Fibroblast of pulmonary artery (primary cell): Measurements from ENCODE around the gene RFX1.
"Not testable (repeated sequence)": the region's sequence is repeated elsewhere in the genome, so short reads cannot be mapped to it uniquely, and the experiment has no call there.

ENCODE experiments used
- DNase-seq: peaks from one replicate; pipeline ENCODE4 v3.0.0-alpha.2; 2010; ENCODE audit warnings: low read depth
- H3K4me3 ChIP-seq: replicated peaks from 2 replicates; pipeline ENCODE4 v1.5.1; 2011; ENCODE audit warnings: low read depth, mild to moderate bottlenecking, control low read depth, low read length, moderate library complexity
- CTCF ChIP-seq: IDR thresholded peaks from 2 replicates; pipeline ENCODE4 v1.5.1; 2011; ENCODE audit warnings: mild to moderate bottlenecking, control low read depth, low read length, inconsistent platforms; ENCODE audit errors: missing control alignments

RFX1 gene

GRCh38 chr19:13923194-13923987 is 82.7 kb downstream of the RFX1 start:
- DNase-seq: no peak
- no peak overlapping the region for H3K4me3 ChIP-seq
- TF ChIP-seq CTCF: no peak

GRCh38 chr19:13922118-13922517 is 84.0 kb downstream of the RFX1 start:
- not testable (repeated sequence) for DNase-seq, H3K4me3 ChIP-seq

GRCh38 chr19:13920940-13921747 is 85.0 kb downstream of the RFX1 start:
- peak; percentile 52 for DNase-seq
- TF ChIP-seq CTCF: no peak
- H3K4me3 ChIP-seq: no peak overlapping the region

GRCh38 chr19:13920524-13920923 is 85.6 kb downstream of the RFX1 start:
- no peak for TF ChIP-seq CTCF
- DNase-seq: no peak
- H3K4me3 ChIP-seq: no peak overlapping the region

- DNase-seq: no peak
- no peak for TF ChIP-seq CTCF
- H3K4me3 ChIP-seq: no peak overlapping the region
Measured at GRCh38 chr19:13918726-13919411, 87.3 kb downstream of the RFX1 start.

GRCh38 chr19:13917888-13918406 is 88.2 kb downstream of the RFX1 start:
- no peak overlapping the region for H3K4me3 ChIP-seq
- TF ChIP-seq CTCF: no peak
- no peak for DNase-seq

GRCh38 chr19:13914777-13915176 is 91.3 kb downstream of the RFX1 start:
- DNase-seq: no peak
- H3K4me3 ChIP-seq: no peak overlapping the region
- no peak for TF ChIP-seq CTCF
